ENCODE data around the gene NBPF3.

GRCh38 chr1:21531241-21531640, 91.3 kb downstream of the NBPF3 start:
- TF ChIP-seq CTCF (IDR thresholded peaks at IDR 0.05; ENCODE audit: low read depth, low read length, missing input control) (no peak), HNF4G (IDR thresholded peaks at IDR 0.05) (no peak), HNF4A (conservative IDR thresholded peaks at IDR 0.05) (no peak), TAF1 (conservative IDR thresholded peaks at IDR 0.05) (no peak), SP1 (IDR thresholded peaks at IDR 0.05) (no peak), JUND (IDR thresholded peaks at IDR 0.05) (no peak), ZBTB33 (IDR thresholded peaks at IDR 0.05) (no peak)
- TF ChIP-seq, protein P1, sequence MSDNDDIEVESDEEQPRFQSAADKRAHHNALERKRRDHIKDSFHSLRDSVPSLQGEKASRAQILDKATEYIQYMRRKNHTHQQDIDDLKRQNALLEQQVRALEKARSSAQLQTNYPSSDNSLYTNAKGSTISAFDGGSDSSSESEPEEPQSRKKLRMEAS (IDR thresholded peaks at IDR 0.05), result no peak
